PC-3 (cell line): Measurements from ENCODE around the gene NUDT5. TPM values are rescaled to one million over a fixed set of nuclear protein-coding genes. Genes with fewer than 3 reads are reported as not detected.

Experiments used
- ATAC-seq: fragments of 200-7000 bp; cut with Tn5 transposase; 2 replicates; pipeline ENCODE4 v1.9.1; 2020; ENCODE audit warnings: mild to moderate bottlenecking, moderate library complexity
- BruUV-seq: library from RNA; stranded (reverse); fragments of 400-500 nt; replicated peaks from 2 replicates; lab custom pipeline; 2021; lab: Mats Ljungman, UMichigan
- CTCF ChIA-PET: fragments of 300-600 bp; sonication (Branson Sonifier 250); formaldehyde crosslinking; loops from one replicate; lab custom pipeline; 2022; ENCODE audit warnings: antibody characterized with exemption; lab: Charles Lee
- POLR2A ChIA-PET: fragments of 300-600 bp; sonication (Branson Sonifier 250); formaldehyde crosslinking; loops from one replicate; lab custom pipeline; 2022; ENCODE audit warnings: antibody characterized with exemption; ENCODE audit not compliant: unreplicated experiment; lab: Charles Lee
- DNase-seq: peaks from one replicate; pipeline ENCODE4 v3.0.0-alpha.2; 2015
- H2AFZ ChIP-seq: fragments of 300-600 bp; sonication (generic); 2 replicates; pipeline ENCODE4 v1.6.0; 2016; ENCODE audit warnings: antibody characterized with exemption, low read length
- H3F3A ChIP-seq: fragments of 300-600 bp; sonication (generic); one replicate; pipeline ENCODE4 v1.6.0; 2017; ENCODE audit warnings: antibody characterized with exemption, low read length, control low read depth, mild to moderate bottlenecking; ENCODE audit not compliant: unreplicated experiment
- H3K27ac ChIP-seq: fragments of 300-600 bp; sonication (generic); 2 replicates; pipeline ENCODE4 v1.5.1; 2016; ENCODE audit warnings: mild to moderate bottlenecking, low read length
- H3K27me3 ChIP-seq: fragments of 300-600 bp; sonication (generic); 2 replicates; pipeline ENCODE4 v1.6.1; 2016; ENCODE audit warnings: low read length, mixed read lengths
- H3K36me3 ChIP-seq: fragments of 300-600 bp; sonication (generic); 2 replicates; pipeline ENCODE4 v1.6.1; 2016; ENCODE audit warnings: low read depth, mixed run types, low read length, mixed read lengths
- H3K4me1 ChIP-seq: fragments of 300-600 bp; sonication (generic); 2 replicates; pipeline ENCODE4 v1.5.1; 2016; ENCODE audit warnings: low read length; ENCODE audit not compliant: insufficient read depth
- H3K4me2 ChIP-seq: fragments of 300-600 bp; sonication (generic); 2 replicates; pipeline ENCODE4 v1.6.0; 2016; ENCODE audit warnings: low read length
- H3K4me3 ChIP-seq: fragments of 300-600 bp; sonication (generic); 2 replicates; pipeline ENCODE4 v1.5.1; 2016; ENCODE audit warnings: mild to moderate bottlenecking, low read length, mixed read lengths
- H3K79me2 ChIP-seq: fragments of 300-600 bp; sonication (generic); 2 replicates; pipeline ENCODE4 v1.6.1; 2017; ENCODE audit warnings: low read length, mixed read lengths
- H3K9ac ChIP-seq: fragments of 300-600 bp; sonication (generic); 2 replicates; pipeline ENCODE4 v1.6.0; 2016; ENCODE audit warnings: mild to moderate bottlenecking, low read length
- H3K9me2 ChIP-seq: fragments of 300-600 bp; sonication (generic); replicated peaks from 2 replicates; pipeline ENCODE4 v1.6.1; 2016; ENCODE audit warnings: mixed run types, low read length, mixed read lengths
- H3K9me3 ChIP-seq: fragments of 300-600 bp; sonication (generic); 2 replicates; pipeline ENCODE4 v1.6.1; 2016; ENCODE audit warnings: low read length, mixed read lengths
- H4K20me1 ChIP-seq: fragments of 300-600 bp; sonication (generic); 2 replicates; pipeline ENCODE4 v1.6.1; 2016; ENCODE audit warnings: low read length, mixed read lengths
- EZH2 ChIP-seq: fragments of 300-600 bp; sonication (generic); IDR thresholded peaks from one replicate; pipeline ENCODE4 v1.6.1; 2017; ENCODE audit warnings: antibody characterized with exemption, mild to moderate bottlenecking, low read length; ENCODE audit not compliant: unreplicated experiment
- EZH2phosphoT487 ChIP-seq: fragments of 300-600 bp; sonication (generic); IDR thresholded peaks from 2 replicates; pipeline ENCODE4 v1.6.1; 2018; ENCODE audit warnings: mild to moderate bottlenecking, antibody characterized with exemption, low read length, borderline replicate concordance
- intact Hi-C: fragments of 100-400 bp; cut with micrococcal nuclease; formaldehyde crosslinking; loops from 2 replicates; pipeline ENCODE4 v1.9.0; 2023
- total RNA-seq: library from RNA; depleted of rRNA; stranded (reverse); fragments of >200 nt; gene quantifications from 2 replicates; pipeline ENCODE4 v1.2.3, GENCODE V29; 2014
- TF ChIP-seq, protein P1 (sequence below): fragments of 300-600 bp; sonication (generic); conservative IDR thresholded peaks from 2 replicates; pipeline ENCODE4 v1.5.1; 2017; ENCODE audit warnings: antibody characterized with exemption, low read depth, mild to moderate bottlenecking, low read length

NUDT5 gene
- total RNA-seq, 1 experiment from 2014 or later: 39.3 TPM

DNA sequence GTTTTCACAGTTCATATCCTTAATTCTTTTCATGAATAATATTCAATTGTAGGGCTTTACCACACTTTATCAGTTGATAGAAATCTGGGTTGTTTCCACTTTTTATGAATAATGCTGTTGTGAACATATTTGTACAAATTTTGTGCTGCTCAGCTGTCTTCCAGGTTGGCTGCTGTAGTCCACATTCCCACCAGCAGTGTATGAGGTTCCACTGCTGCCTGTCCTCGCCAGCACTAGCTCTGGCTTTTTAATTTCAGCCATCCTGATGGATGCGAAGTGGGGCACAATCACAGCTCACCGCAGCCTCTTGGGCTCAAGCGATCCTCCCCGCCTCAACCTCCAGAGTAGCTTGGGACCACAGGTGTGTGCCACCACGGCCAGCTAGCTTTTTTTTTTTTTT is 32.8 kb downstream of the NUDT5 start:
- no TSS peak for BruUV-seq
- Histone ChIP-seq H3K4me1 (no peaks in the 10 kb centered on the region), H3K9me2 (no peaks in the 10 kb centered on the region), H3K27ac (no peak overlapping the region), H3K4me3 (no peak overlapping the region), H3K36me3 (no peaks in the 10 kb centered on the region; the same call in 1 of the 2 replicates), H4K20me1 (no peaks in the 10 kb centered on the region), H3K9me3 (no peaks in the 10 kb centered on the region), H3K4me2 (no peak overlapping the region), H3K79me2 (no peaks in the 10 kb centered on the region), H2AFZ (no peak overlapping the region), H3K9ac (no peak overlapping the region), H3F3A (no peaks in the 10 kb centered on the region), H3K27me3 (no peaks in the 10 kb centered on the region)
- DNase-seq (no peak), ATAC-seq (no peak)
- ChIA-PET CTCF (no interaction called here), POLR2A (no interaction called here)
- no peak for TF ChIP-seq EZH2
- TF ChIP-seq, protein P1, sequence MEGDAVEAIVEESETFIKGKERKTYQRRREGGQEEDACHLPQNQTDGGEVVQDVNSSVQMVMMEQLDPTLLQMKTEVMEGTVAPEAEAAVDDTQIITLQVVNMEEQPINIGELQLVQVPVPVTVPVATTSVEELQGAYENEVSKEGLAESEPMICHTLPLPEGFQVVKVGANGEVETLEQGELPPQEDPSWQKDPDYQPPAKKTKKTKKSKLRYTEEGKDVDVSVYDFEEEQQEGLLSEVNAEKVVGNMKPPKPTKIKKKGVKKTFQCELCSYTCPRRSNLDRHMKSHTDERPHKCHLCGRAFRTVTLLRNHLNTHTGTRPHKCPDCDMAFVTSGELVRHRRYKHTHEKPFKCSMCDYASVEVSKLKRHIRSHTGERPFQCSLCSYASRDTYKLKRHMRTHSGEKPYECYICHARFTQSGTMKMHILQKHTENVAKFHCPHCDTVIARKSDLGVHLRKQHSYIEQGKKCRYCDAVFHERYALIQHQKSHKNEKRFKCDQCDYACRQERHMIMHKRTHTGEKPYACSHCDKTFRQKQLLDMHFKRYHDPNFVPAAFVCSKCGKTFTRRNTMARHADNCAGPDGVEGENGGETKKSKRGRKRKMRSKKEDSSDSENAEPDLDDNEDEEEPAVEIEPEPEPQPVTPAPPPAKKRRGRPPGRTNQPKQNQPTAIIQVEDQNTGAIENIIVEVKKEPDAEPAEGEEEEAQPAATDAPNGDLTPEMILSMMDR: no peak
- no peak for TF ChIP-seq EZH2phosphoT487
- intact Hi-C loops: no loop called here

DNA sequence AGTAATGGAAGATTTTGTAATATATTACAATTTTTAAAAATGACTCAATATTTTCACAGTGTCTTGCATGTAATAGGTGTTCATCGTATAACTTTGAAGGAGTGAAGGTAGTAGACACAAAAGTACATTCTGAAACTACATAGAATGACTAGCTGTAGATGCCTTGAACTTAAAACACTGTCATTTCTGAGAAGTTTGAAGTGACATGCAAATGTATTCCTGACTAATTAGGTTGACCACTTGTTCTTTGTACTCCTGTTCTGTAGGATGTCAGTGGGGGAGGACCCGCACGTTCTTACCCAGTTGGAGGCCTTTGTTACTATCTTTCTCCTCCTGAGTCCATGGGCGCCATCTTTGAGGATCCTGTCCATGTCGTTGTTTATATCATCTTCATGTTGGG is 35.0 kb downstream of the NUDT5 start:
- H3K4me1 ChIP-seq: no peaks in the 10 kb centered on the region
- no peak overlapping the region for H3K9ac ChIP-seq
- H3K4me2 ChIP-seq: no peak overlapping the region
- intact Hi-C loops: no loop called here
- no peaks in the 10 kb centered on the region for H3K9me3 ChIP-seq
- H3K9me2 ChIP-seq: no peaks in the 10 kb centered on the region
- no peaks in the 10 kb centered on the region for H3K79me2 ChIP-seq
- TF ChIP-seq EZH2 (no peak), EZH2phosphoT487 (no peak)
- TF ChIP-seq, protein P1: no peak
- H3K27ac ChIP-seq: no peak overlapping the region
- CTCF ChIA-PET: no interaction called here
- no peaks in the 10 kb centered on the region for H3F3A ChIP-seq
- POLR2A ChIA-PET: no interaction called here
- ATAC-seq (no peak), DNase-seq (no peak)
- H3K4me3 ChIP-seq: no peak overlapping the region
- no peak overlapping the region for H2AFZ ChIP-seq
- BruUV-seq: no TSS peak
- no peaks in the 10 kb centered on the region for H4K20me1 ChIP-seq
- no peaks in the 10 kb centered on the region for H3K36me3 ChIP-seq
- no peaks in the 10 kb centered on the region for H3K27me3 ChIP-seq

GRCh38 chr10:12158111-12158510 is 37.6 kb downstream of the NUDT5 start:
- TF ChIP-seq EZH2 (no peak), EZH2phosphoT487 (no peak)
- intact Hi-C loops: no loop called here
- no peaks in the 10 kb centered on the region for H4K20me1 ChIP-seq
- ChIA-PET POLR2A (no interaction called here), CTCF (no interaction called here)
- no peak overlapping the region for H3K9ac ChIP-seq
- H3K4me3 ChIP-seq: no peak overlapping the region
- no peak overlapping the region for H3K4me2 ChIP-seq
- H3K9me3 ChIP-seq: no peaks in the 10 kb centered on the region
- H3K27me3 ChIP-seq: no peaks in the 10 kb centered on the region
- ATAC-seq: no peak
- H3K4me1 ChIP-seq: no peaks in the 10 kb centered on the region
- H3F3A ChIP-seq: no peaks in the 10 kb centered on the region
- no peak overlapping the region for H3K27ac ChIP-seq
- no TSS peak for BruUV-seq
- no peak for DNase-seq
- H3K79me2 ChIP-seq: no peaks in the 10 kb centered on the region
- no peak overlapping the region for H2AFZ ChIP-seq
- H3K36me3 ChIP-seq: no peaks in the 10 kb centered on the region
- H3K9me2 ChIP-seq: no peaks in the 10 kb centered on the region
